A549 (cell line): ENCODE results near the gene SIK3. TPM values are rescaled to one million over a fixed set of nuclear protein-coding genes. Genes with fewer than 3 reads are reported as not detected.

Experiments
- ATAC-seq, 2 experiments: fragments of 200-7000 bp in 1 of 2; fragments of >200 bp in 1 of 2; cut with Nextera tagmentation in 1 of 2; cut with Tn5 transposase in 1 of 2; 3 replicates each; pipeline versions ENCODE4 v1.8.0 to v1.9.1; 2018 to 2020; ENCODE audit warnings: mild to moderate bottlenecking in 1 of 2, moderate library complexity in 1 of 2
- CTCF ChIA-PET: fragments of 300-600 bp; sonication (Branson Sonifier 250); formaldehyde crosslinking; extraction: SDS; loops from one replicate; lab custom pipeline; 2021; ENCODE audit warnings: antibody characterized with exemption, inconsistent platforms; lab: Yijun Ruan, JAX
- POLR2A ChIA-PET: fragments of 350-600 bp; formaldehyde crosslinking; extraction: SDS; loops from one replicate; lab custom pipeline; 2021; ENCODE audit warnings: antibody characterized with exemption, inconsistent platforms; lab: Yijun Ruan, JAX
- DNase-seq, 2 experiments: peaks; one replicate each; pipeline versions ENCODE4 v3.0.0 to v3.0.0-alpha.2; 2011 to 2016; ENCODE audit warnings: low read depth in 1 of 2, low spot score in 1 of 2
- FAIRE-seq: peaks from 2 replicates; lab custom pipeline; 2011; peaks lifted over from hg19 to GRCh38; lab: Jason Lieb, UNC
- H3K27ac ChIP-seq, 2 experiments: fragments of >200 bp; sonication (Bioruptor Twin); formaldehyde crosslinking; 3 replicates each; pipeline ENCODE4 v1.5.1; 2016 to 2017
- H3K4me1 ChIP-seq: fragments of >200 bp; sonication (Bioruptor Twin); formaldehyde crosslinking; 3 replicates; pipeline ENCODE4 v1.6.1; 2016
- H3K4me2 ChIP-seq: fragments of >200 bp; sonication (Bioruptor Twin); formaldehyde crosslinking; 3 replicates; pipeline ENCODE4 v1.6.1; 2016
- H3K4me3 ChIP-seq: fragments of >200 bp; sonication (Bioruptor Twin); formaldehyde crosslinking; 3 replicates; pipeline ENCODE4 v1.5.1; 2016
- H3K9me3 ChIP-seq: fragments of >200 bp; sonication (Bioruptor Twin); formaldehyde crosslinking; 3 replicates; pipeline ENCODE4 v1.6.1; 2016
- ATOH8 ChIP-seq: fragments of 250-450 bp; sonication (Bioruptor Pico); IDR thresholded peaks from 2 replicates; pipeline ENCODE4 v1.5.0; 2020; ENCODE audit warnings: low read depth, mild to moderate bottlenecking, moderate library complexity
- CEBPB ChIP-seq, 2 experiments: fragments of >200 bp in 1 of 2; sonication (Bioruptor Twin) in 1 of 2; formaldehyde crosslinking in 1 of 2; IDR thresholded peaks; 2 replicates each; pipeline ENCODE4 v1.6.1; 2012 to 2016
- CHD4 ChIP-seq: fragments of 200-600 bp; sonication (generic); IDR thresholded peaks from 2 replicates; pipeline ENCODE4 v1.6.1; 2016; ENCODE audit warnings: antibody characterized with exemption, mild to moderate bottlenecking, borderline replicate concordance
- FOXS1 ChIP-seq: fragments of 250-450 bp; sonication (Bioruptor Pico); IDR thresholded peaks from 2 replicates; pipeline ENCODE4 v1.5.0; 2020; ENCODE audit warnings: mild to moderate bottlenecking, moderate library complexity
- HOXA7 ChIP-seq: fragments of 250-450 bp; sonication (Bioruptor Pico); IDR thresholded peaks from 2 replicates; pipeline ENCODE4 v1.5.0; 2020; ENCODE audit warnings: mild to moderate bottlenecking, moderate library complexity
- HOXB13 ChIP-seq: fragments of 250-450 bp; sonication (Bioruptor Pico); IDR thresholded peaks from 2 replicates; pipeline ENCODE4 v1.5.0; 2020; ENCODE audit warnings: low read depth, mild to moderate bottlenecking, moderate library complexity
- KDM1A ChIP-seq: fragments of 200-600 bp; sonication (generic); IDR thresholded peaks from 2 replicates; pipeline ENCODE4 v1.6.1; 2016; ENCODE audit warnings: low read depth, mild to moderate bottlenecking
- NPAS2 ChIP-seq: fragments of 250-450 bp; sonication (Bioruptor Pico); IDR thresholded peaks from 2 replicates; pipeline ENCODE4 v1.8.0; 2022; ENCODE audit warnings: mild to moderate bottlenecking, moderate library complexity, borderline replicate concordance
- PBX3 ChIP-seq: IDR thresholded peaks from 2 replicates; pipeline ENCODE4 v1.6.1; 2012
- PHF8 ChIP-seq: fragments of 200-600 bp; sonication (generic); IDR thresholded peaks from 2 replicates; pipeline ENCODE4 v1.6.1; 2016; ENCODE audit warnings: low read depth, mild to moderate bottlenecking, antibody characterized with exemption, moderate library complexity, borderline replicate concordance
- POLR2A ChIP-seq: IDR thresholded peaks from 2 replicates; pipeline ENCODE4 v1.6.1; 2012; ENCODE audit warnings: mild to moderate bottlenecking, low read length
- RCOR1 ChIP-seq: fragments of 150-350 bp; IDR thresholded peaks from 2 replicates; pipeline ENCODE4 v1.6.1; 2014; ENCODE audit warnings: antibody characterized with exemption, low read length, low read depth
- SREBF2 ChIP-seq: fragments of 450-650 bp; IDR thresholded peaks from 2 replicates; pipeline ENCODE4 v1.6.1; 2014; ENCODE audit warnings: mild to moderate bottlenecking, moderate library complexity
- TP53 ChIP-seq: fragments of 250-450 bp; sonication (Bioruptor Pico); IDR thresholded peaks from 2 replicates; pipeline ENCODE4 v1.5.0; 2021; ENCODE audit warnings: mild to moderate bottlenecking, moderate library complexity
- USF2 ChIP-seq: fragments of 450-650 bp; IDR thresholded peaks from 2 replicates; pipeline ENCODE4 v1.6.1; 2014; ENCODE audit warnings: antibody characterized with exemption
- ZC3H11A ChIP-seq: fragments of 450-650 bp; IDR thresholded peaks from 2 replicates; pipeline ENCODE4 v1.6.1; 2014; ENCODE audit warnings: antibody characterized with exemption, mild to moderate bottlenecking
- ZNF302 ChIP-seq: fragments of 250-450 bp; sonication (Bioruptor Pico); IDR thresholded peaks from 2 replicates; pipeline ENCODE4 v1.9.0; 2021; ENCODE audit warnings: inconsistent platforms, mild to moderate bottlenecking, moderate library complexity
- WGBS: methylation state at CpG from one replicate; pipeline ENCODE4 v1.1.6; 2017; ENCODE audit errors: missing lambda C conversion rate; 5-methylcytosine and 5-hydroxymethylcytosine counted together
- polyA plus RNA-seq, 4 experiments: library from polyadenylated mRNA; depleted of rRNA in 3 of 4; stranded (reverse); fragments of >200 nt; fragmentation: RNase III in 1 of 4; extraction: RNeasy Plus Mini Kit Qiagen cat#74134 plus additional on column Dnase treatment in 1 of 4; gene quantifications; 2 replicates in 3 of 4; 3 replicates in 1 of 4; pipeline ENCODE4 v1.2.3, GENCODE V29; 2011 to 2017
- TF ChIP-seq, protein P1 (sequence below): fragments of >200 bp; sonication (Bioruptor Twin); formaldehyde crosslinking; IDR thresholded peaks from 3 replicates; pipeline ENCODE4 v1.5.1; 2016
- TF ChIP-seq, protein P2 (sequence below): fragments of >200 bp; sonication (Bioruptor Twin); formaldehyde crosslinking; IDR thresholded peaks from 2 replicates; pipeline ENCODE4 v1.6.1; 2016
- TF ChIP-seq, protein P3 (sequence below): fragments of 200-600 bp; sonication (generic); IDR thresholded peaks from 2 replicates; pipeline ENCODE4 v1.6.1; 2016; ENCODE audit warnings: antibody characterized with exemption, mild to moderate bottlenecking, moderate library complexity

The SIK3 gene
- polyA plus RNA-seq, 2 of the 4 experiments (the other 2 are of a cell fraction): 8.2 to 9.0 TPM

- POLR2A ChIA-PET: no interaction called here
- no peak for ATAC-seq
- TF ChIP-seq, protein P1, sequence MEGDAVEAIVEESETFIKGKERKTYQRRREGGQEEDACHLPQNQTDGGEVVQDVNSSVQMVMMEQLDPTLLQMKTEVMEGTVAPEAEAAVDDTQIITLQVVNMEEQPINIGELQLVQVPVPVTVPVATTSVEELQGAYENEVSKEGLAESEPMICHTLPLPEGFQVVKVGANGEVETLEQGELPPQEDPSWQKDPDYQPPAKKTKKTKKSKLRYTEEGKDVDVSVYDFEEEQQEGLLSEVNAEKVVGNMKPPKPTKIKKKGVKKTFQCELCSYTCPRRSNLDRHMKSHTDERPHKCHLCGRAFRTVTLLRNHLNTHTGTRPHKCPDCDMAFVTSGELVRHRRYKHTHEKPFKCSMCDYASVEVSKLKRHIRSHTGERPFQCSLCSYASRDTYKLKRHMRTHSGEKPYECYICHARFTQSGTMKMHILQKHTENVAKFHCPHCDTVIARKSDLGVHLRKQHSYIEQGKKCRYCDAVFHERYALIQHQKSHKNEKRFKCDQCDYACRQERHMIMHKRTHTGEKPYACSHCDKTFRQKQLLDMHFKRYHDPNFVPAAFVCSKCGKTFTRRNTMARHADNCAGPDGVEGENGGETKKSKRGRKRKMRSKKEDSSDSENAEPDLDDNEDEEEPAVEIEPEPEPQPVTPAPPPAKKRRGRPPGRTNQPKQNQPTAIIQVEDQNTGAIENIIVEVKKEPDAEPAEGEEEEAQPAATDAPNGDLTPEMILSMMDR: no peak
- no peak for TF ChIP-seq ZC3H11A
- TF ChIP-seq NPAS2 (CRISPR knock-in tag): no peak
- TF ChIP-seq HOXB13 (CRISPR knock-in tag): no peak
- TF ChIP-seq KDM1A: no peak
- no peak for TF ChIP-seq CEBPB (IDR thresholded peaks at IDR 0.05)
- TF ChIP-seq PHF8: no peak
- no peak for TF ChIP-seq ATOH8
- TF ChIP-seq ZNF302 (CRISPR knock-in tag): no peak
- TF ChIP-seq, protein P2, sequence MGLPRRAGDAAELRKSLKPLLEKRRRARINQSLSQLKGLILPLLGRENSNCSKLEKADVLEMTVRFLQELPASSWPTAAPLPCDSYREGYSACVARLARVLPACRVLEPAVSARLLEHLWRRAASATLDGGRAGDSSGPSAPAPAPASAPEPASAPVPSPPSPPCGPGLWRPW: no peak
- TF ChIP-seq FOXS1 (CRISPR knock-in tag): no peak
- no peak for TF ChIP-seq PBX3
- no peak for TF ChIP-seq TP53 (CRISPR knock-in tag)
- TF ChIP-seq, protein P3, sequence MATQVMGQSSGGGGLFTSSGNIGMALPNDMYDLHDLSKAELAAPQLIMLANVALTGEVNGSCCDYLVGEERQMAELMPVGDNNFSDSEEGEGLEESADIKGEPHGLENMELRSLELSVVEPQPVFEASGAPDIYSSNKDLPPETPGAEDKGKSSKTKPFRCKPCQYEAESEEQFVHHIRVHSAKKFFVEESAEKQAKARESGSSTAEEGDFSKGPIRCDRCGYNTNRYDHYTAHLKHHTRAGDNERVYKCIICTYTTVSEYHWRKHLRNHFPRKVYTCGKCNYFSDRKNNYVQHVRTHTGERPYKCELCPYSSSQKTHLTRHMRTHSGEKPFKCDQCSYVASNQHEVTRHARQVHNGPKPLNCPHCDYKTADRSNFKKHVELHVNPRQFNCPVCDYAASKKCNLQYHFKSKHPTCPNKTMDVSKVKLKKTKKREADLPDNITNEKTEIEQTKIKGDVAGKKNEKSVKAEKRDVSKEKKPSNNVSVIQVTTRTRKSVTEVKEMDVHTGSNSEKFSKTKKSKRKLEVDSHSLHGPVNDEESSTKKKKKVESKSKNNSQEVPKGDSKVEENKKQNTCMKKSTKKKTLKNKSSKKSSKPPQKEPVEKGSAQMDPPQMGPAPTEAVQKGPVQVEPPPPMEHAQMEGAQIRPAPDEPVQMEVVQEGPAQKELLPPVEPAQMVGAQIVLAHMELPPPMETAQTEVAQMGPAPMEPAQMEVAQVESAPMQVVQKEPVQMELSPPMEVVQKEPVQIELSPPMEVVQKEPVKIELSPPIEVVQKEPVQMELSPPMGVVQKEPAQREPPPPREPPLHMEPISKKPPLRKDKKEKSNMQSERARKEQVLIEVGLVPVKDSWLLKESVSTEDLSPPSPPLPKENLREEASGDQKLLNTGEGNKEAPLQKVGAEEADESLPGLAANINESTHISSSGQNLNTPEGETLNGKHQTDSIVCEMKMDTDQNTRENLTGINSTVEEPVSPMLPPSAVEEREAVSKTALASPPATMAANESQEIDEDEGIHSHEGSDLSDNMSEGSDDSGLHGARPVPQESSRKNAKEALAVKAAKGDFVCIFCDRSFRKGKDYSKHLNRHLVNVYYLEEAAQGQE: no peak
- no peak for TF ChIP-seq SREBF2
- TF ChIP-seq HOXA7: no peak
- no peak for TF ChIP-seq RCOR1
- no peak for TF ChIP-seq CHD4
- no peak for TF ChIP-seq USF2
- no peak for TF ChIP-seq POLR2A
- TF ChIP-seq, all 56 proteins: peak for 0
- no peak for DNase-seq
- no peak for FAIRE-seq
- CTCF ChIA-PET: no interaction called here
- no peak overlapping the region for H3K27ac ChIP-seq
- no peak overlapping the region for H3K4me3 ChIP-seq
- H3K9me3 ChIP-seq: no peaks in the 10 kb centered on the region
- H3K4me2 ChIP-seq: no peak overlapping the region
- 0 out of 3 replicates have a peak, but pooled peaks cover 3% of the 10 kb centered on the region for H3K4me1 ChIP-seq
- WGBS: 89% methylated on average over 5 of the region's 5 CpGs
These were observed 300.4 kb downstream of the SIK3 start for GRCh38 chr11:116797816-116798215.
